HepG2 (cell line): Measurements from ENCODE around the gene AP1AR. TPM values are rescaled to one million over a fixed set of nuclear protein-coding genes. Genes with fewer than 3 reads are reported as not detected.

ENCODE experiments used
- ATAC-seq: fragments of 200-7000 bp; cut with Tn5 transposase; 3 replicates; pipeline ENCODE4 v1.9.1; 2020; ENCODE audit warnings: mild to moderate bottlenecking, moderate library complexity
- BruUV-seq: library from RNA; stranded (reverse); fragments of 400-500 nt; replicated peaks from 2 replicates; lab custom pipeline; 2021; lab: Mats Ljungman, UMichigan
- CTCF ChIA-PET: fragments of 300-600 bp; formaldehyde crosslinking; extraction: SDS; loops from one replicate; lab custom pipeline; 2021; ENCODE audit warnings: low total read pairs, inconsistent platforms, low intra/inter-chr PET ratio; lab: Yijun Ruan, JAX
- POLR2A ChIA-PET: fragments of 350-600 bp; sonication (Branson Sonifier 250); formaldehyde crosslinking; loops from one replicate; lab custom pipeline; 2020; ENCODE audit warnings: antibody characterized with exemption, inconsistent platforms; lab: Yijun Ruan, JAX
- DNase-seq: peaks from one replicate; pipeline ENCODE4 v3.0.0-alpha.2; 2015; ENCODE audit warnings: low spot score
- FAIRE-seq: peaks from 3 replicates; lab custom pipeline; 2011; peaks lifted over from hg19 to GRCh38; lab: Jason Lieb, UNC
- H2AFZ ChIP-seq: one replicate; pipeline ENCODE4 v1.6.1; 2011; ENCODE audit warnings: low read length, inconsistent platforms
- H3K27ac ChIP-seq: fragments of 300-600 bp; 3 replicates; pipeline ENCODE4 v1.8.0; 2011; ENCODE audit warnings: mixed run types, mild to moderate bottlenecking, mixed read lengths, low read length, inconsistent platforms; ENCODE audit not compliant: insufficient read depth; ENCODE audit errors: extremely low read length
- H3K27me3 ChIP-seq, 2 experiments: fragments of 200-600 bp in 1 of 2; 2 replicates in 1 of 2; 3 replicates in 1 of 2; pipeline versions ENCODE4 v1.6.0 to v1.8.0; 2011; ENCODE audit warnings: low read length in 2 of 2, mild to moderate bottlenecking in 2 of 2, moderate library complexity in 2 of 2, inconsistent platforms in 1 of 2; ENCODE audit not compliant: insufficient read depth in 2 of 2, control insufficient read depth in 1 of 2
- H3K36me3 ChIP-seq, 2 experiments: fragments of 200-600 bp in 1 of 2; replicated peaks in 1 of 2; 2 replicates in 1 of 2; 3 replicates in 1 of 2; pipeline versions ENCODE4 v1.5.1 to v1.8.0; 2011; ENCODE audit warnings: low read length in 2 of 2, inconsistent platforms in 1 of 2; ENCODE audit not compliant: insufficient read depth in 2 of 2, control insufficient read depth in 1 of 2
- H3K4me1 ChIP-seq: 2 replicates; pipeline ENCODE4 v1.5.1; 2012; ENCODE audit warnings: low read length, inconsistent platforms; ENCODE audit not compliant: insufficient read depth
- H3K4me2 ChIP-seq: 2 replicates; pipeline ENCODE4 v1.6.0; 2011; ENCODE audit warnings: low read depth, low read length, inconsistent platforms
- H3K4me3 ChIP-seq, 3 experiments: fragments of 200-600 bp in 1 of 3; sonication (generic), shearing (Covaris generic) in 1 of 3; replicated peaks in 1 of 3; 2 replicates each; pipeline ENCODE4 v1.5.1; 2011 to 2016; ENCODE audit warnings: low read length in 3 of 3, inconsistent platforms in 2 of 3, low read depth in 2 of 3, mild to moderate bottlenecking in 2 of 3, control low read depth in 1 of 3, mixed read lengths in 1 of 3; ENCODE audit not compliant: insufficient read depth in 1 of 3
- H3K79me2 ChIP-seq: one replicate; pipeline ENCODE4 v1.6.1; 2011; ENCODE audit warnings: low read length, inconsistent platforms; ENCODE audit not compliant: insufficient read depth
- H3K9ac ChIP-seq: 2 replicates; pipeline ENCODE4 v1.6.0; 2011; ENCODE audit warnings: mild to moderate bottlenecking, low read depth, low read length, inconsistent platforms; ENCODE audit not compliant: insufficient read depth
- H3K9me3 ChIP-seq: 2 replicates; pipeline ENCODE4 v1.5.1; 2012; ENCODE audit warnings: mild to moderate bottlenecking, low read length
- H4K20me1 ChIP-seq: 2 replicates; pipeline ENCODE4 v1.6.0; 2011; ENCODE audit warnings: inconsistent platforms, mild to moderate bottlenecking, low read length, moderate library complexity; ENCODE audit not compliant: insufficient read depth
- CCAR2 ChIP-seq: fragments of 200-400 bp; formaldehyde crosslinking; optimal IDR thresholded peaks from 2 replicates; pipeline ENCODE3; 2018; ENCODE audit warnings: low read depth, mild to moderate bottlenecking, low read length, moderate library complexity
- EZH2 ChIP-seq: conservative IDR thresholded peaks from 2 replicates; pipeline ENCODE4 v1.6.1; 2012; ENCODE audit warnings: mild to moderate bottlenecking, low read depth, low read length, moderate library complexity
- HES4 ChIP-seq: sonication (generic); formaldehyde crosslinking; IDR thresholded peaks from 2 replicates; pipeline ENCODE4 v1.9.0; 2021; ENCODE audit warnings: mild to moderate bottlenecking, missing genetic modification reagents, borderline replicate concordance
- MAFF ChIP-seq: IDR thresholded peaks from 2 replicates; pipeline ENCODE4 v1.6.1; 2011; ENCODE audit warnings: low read depth, low read length, improper control_type of control experiment
- MAFK ChIP-seq, 2 experiments: IDR thresholded peaks in 1 of 2; conservative IDR thresholded peaks in 1 of 2; 2 replicates each; pipeline ENCODE4 v1.6.1; 2011; ENCODE audit warnings: improper control_type of control experiment in 2 of 2, low read length in 2 of 2
- TCF7 ChIP-seq: sonication (generic); IDR thresholded peaks from 2 replicates; pipeline ENCODE4 v1.6.1; 2016; ENCODE audit warnings: antibody characterized with exemption, low read depth
- ZBTB20 ChIP-seq: sonication (generic); formaldehyde crosslinking; IDR thresholded peaks from 2 replicates; pipeline ENCODE4 v1.8.1; 2023; ENCODE audit warnings: missing genetic modification reagents, low read depth, mild to moderate bottlenecking, borderline replicate concordance
- ZNF253 ChIP-seq: sonication (generic); formaldehyde crosslinking; IDR thresholded peaks from 2 replicates; pipeline ENCODE4 v1.8.0; 2022; ENCODE audit warnings: mild to moderate bottlenecking, missing genetic modification reagents, borderline replicate concordance
- ZNF362 ChIP-seq: sonication (generic); formaldehyde crosslinking; IDR thresholded peaks from 2 replicates; pipeline ENCODE4 v1.4.0; 2020; ENCODE audit warnings: missing genetic modification reagents, mild to moderate bottlenecking, borderline replicate concordance
- ZNF556 ChIP-seq: sonication (generic); formaldehyde crosslinking; IDR thresholded peaks from 2 replicates; pipeline ENCODE4 v1.4.0; 2020; ENCODE audit warnings: mild to moderate bottlenecking, missing genetic modification reagents, borderline replicate concordance
- WGBS: methylation state at CpG from one replicate; pipeline ENCODE4 v1.1.6; 2017; ENCODE audit warnings: low lambda C conversion rate; 5-methylcytosine and 5-hydroxymethylcytosine counted together
- in situ Hi-C: cut with HindIII; loops from 2 replicates; pipeline ENCODE4 v1.10.0; 2017; ENCODE audit warnings: low pct_unique_long_range_greater_than_20kb; ENCODE audit not compliant: extremely low pct_ligation_motif_present
- intact Hi-C: fragments of 100-400 bp; cut with micrococcal nuclease; formaldehyde crosslinking; loops from one replicate; pipeline ENCODE4 v1.10.0; 2022; ENCODE audit not compliant: unreplicated experiment
- polyA plus RNA-seq, 8 experiments: library from polyadenylated mRNA; depleted of rRNA in 3 of 8; stranded (reverse) in 7 of 8; unstranded in 1 of 8; fragments of >200 nt; fragmentation: Illumina TruSeq in 4 of 8; extraction: Trizol in 4 of 8; gene quantifications; 2 replicates each; pipeline versions ENCODE4 v1.2.1 to v1.2.3, GENCODE V29; 2011 to 2016; ENCODE audit warnings: low read depth in 4 of 8, missing spikeins in 1 of 8, mixed read lengths in 1 of 8; ENCODE audit not compliant: insufficient read depth in 1 of 8
- total RNA-seq, 5 experiments: library from RNA; depleted of rRNA; stranded (reverse); fragments of >200 nt; fragmentation: Illumina TruSeq; extraction: Trizol; gene quantifications; 2 replicates each; pipeline ENCODE4 v1.2.3, GENCODE V29; 2016; ENCODE audit warnings: low read depth in 1 of 5

The AP1AR gene
- total and polyA plus RNA-seq, 2 of the 13 experiments (the other 11 are each of a cell fraction or from before 2014, with no cell fraction given), result 24.9 to 39.9 TPM

- POLR2A ChIA-PET, result no interaction called here
- peaks cover 64% of the 10 kb centered on the region for H3K79me2 ChIP-seq
- no peak for DNase-seq
- no peaks in the 10 kb centered on the region; a peak in 1 of 5 replicates for H3K27me3 ChIP-seq
- BruUV-seq, result no TSS peak
- H3K4me1 ChIP-seq, result no peaks in the 10 kb centered on the region
- 95% methylated on average over 3 of the region's 3 CpGs for WGBS
- H3K36me3 ChIP-seq, result peaks cover 3 to 18% of the 10 kb centered on the region in 2 experiments; a peak in 3 of 5 replicates
- H3K9me3 ChIP-seq, result no peaks in the 10 kb centered on the region
- no peak overlapping the region for H3K27ac ChIP-seq
- no peak overlapping the region for H3K4me3 ChIP-seq
- in situ Hi-C loops, result no loop called here
- H2AFZ ChIP-seq, result no peak overlapping the region
- intact Hi-C loops, result no loop called here
- H3K4me2 ChIP-seq, result no peak overlapping the region
- no peak for ATAC-seq
- FAIRE-seq, result no peak
- no peak overlapping the region for H3K9ac ChIP-seq
- no peak for TF ChIP-seq ZBTB20 (CRISPR knock-in tag)
- no peak for TF ChIP-seq EZH2
- peak; percentile 99 for TF ChIP-seq MAFF
- TF ChIP-seq ZNF362 (CRISPR knock-in tag), result no peak
- TF ChIP-seq TCF7, result no peak
- TF ChIP-seq ZNF253 (CRISPR knock-in tag), result no peak
- TF ChIP-seq ZNF556 (CRISPR knock-in tag), result no peak
- TF ChIP-seq HES4 (CRISPR knock-in tag), result no peak
- TF ChIP-seq CCAR2, result no peak
- peak; percentile 99 to 100 for TF ChIP-seq MAFK (conservative IDR thresholded peaks at IDR 0.05 in 1 of 2, IDR thresholded peaks at IDR 0.05 in 1 of 2; ENCODE audit: low read length in 2 of 2)
- CTCF ChIA-PET, result no interaction called here
- H4K20me1 ChIP-seq, result peaks cover 7% of the 10 kb centered on the region; the same call in 1 of the 2 replicates
Measured at GRCh38 chr4:112247021-112247420, 15.4 kb downstream of the AP1AR start.
